Activated CD8-positive, alpha-beta T cell treated with anti-CD3 and anti-CD28 coated beads for 36 hours (primary cell): ENCODE measurements around the gene CDH23. TPM values are rescaled to one million over a fixed set of nuclear protein-coding genes. Genes with fewer than 3 reads are reported as not detected.
A peak's percentile ranks its signal among the peaks of the same experiment; 100 is the strongest.

ENCODE experiments used
- ATAC-seq: fragments of 200-7000 bp; cut with Tn5 transposase; one replicate; pipeline ENCODE4 v1.10.0; 2021; ENCODE audit warnings: mild to moderate bottlenecking, moderate library complexity
- CTCF ChIA-PET: fragments of 350-600 bp; sonication (Branson Sonifier 250); formaldehyde crosslinking; loops from one replicate; lab custom pipeline; 2021; ENCODE audit warnings: antibody characterized with exemption; lab: Charles Lee
- POLR2A ChIA-PET: fragments of 350-600 bp; sonication (Branson Sonifier 250); formaldehyde crosslinking; loops from one replicate; lab custom pipeline; 2021; ENCODE audit warnings: antibody characterized with exemption; lab: Charles Lee
- DNase-seq: peaks from one replicate; pipeline ENCODE4 v3.0.0-alpha.2; 2020
- H3K27ac Mint-ChIP-seq: one replicate; pipeline ENCODE4 v1.8.0; 2021; ENCODE audit warnings: mild to moderate bottlenecking, mixed read lengths
- H3K27me3 Mint-ChIP-seq: one replicate; pipeline ENCODE4 v1.8.0; 2021; ENCODE audit warnings: mixed read lengths
- H3K36me3 Mint-ChIP-seq: one replicate; pipeline ENCODE4 v1.8.0; 2021; ENCODE audit warnings: low read depth, mixed read lengths
- H3K4me1 Mint-ChIP-seq: one replicate; pipeline ENCODE4 v1.8.0; 2021; ENCODE audit warnings: low read depth, mixed read lengths
- H3K4me3 Mint-ChIP-seq: one replicate; pipeline ENCODE4 v1.8.0; 2021; ENCODE audit warnings: mild to moderate bottlenecking, moderate library complexity, mixed read lengths
- H3K9me3 Mint-ChIP-seq: one replicate; pipeline ENCODE4 v1.8.0; 2021; ENCODE audit warnings: mixed read lengths
- CTCF ChIP-seq: fragments of 200-600 bp; IDR thresholded peaks from one replicate; pipeline ENCODE4 v1.8.0; 2022; ENCODE audit warnings: antibody characterized with exemption, mild to moderate bottlenecking
- intact Hi-C: fragments of 100-400 bp; cut with micrococcal nuclease; formaldehyde crosslinking; loops from one replicate; pipeline ENCODE4 v1.10.0; 2022
- total RNA-seq, 2 experiments: library from RNA; stranded (reverse); gene quantifications; one replicate each; pipeline ENCODE4 v1.2.3, GENCODE V29; 2021

Gene CDH23
- total RNA-seq, 2 experiments from 2014 or later, result 2.4 to 2.7 TPM

GRCh38 chr10:71528371-71529206 lies 131.9 kb downstream of the CDH23 start:
- no peak overlapping the region for H3K4me3 Mint-ChIP-seq
- ChIA-PET CTCF (interaction anchor here (1.5 kb wide), 1 partner anchor 8 kb away, joined by 3 read pairs; no protein-coding TSS in a partner anchor), POLR2A (interaction anchor here (0.5 to 1.2 kb wide), 3 partner anchors 13 to 100 kb away, joined by 3 to 4 read pairs (median 4); no protein-coding TSS in a partner anchor)
- peaks cover 7% of the 10 kb centered on the region for H3K27me3 Mint-ChIP-seq
- no peak overlapping the region for H3K27ac Mint-ChIP-seq
- intact Hi-C loops, result no loop called here
- ATAC-seq (no peak), DNase-seq (no peak)
- no peaks in the 10 kb centered on the region for H3K36me3 Mint-ChIP-seq
- no peaks in the 10 kb centered on the region for H3K9me3 Mint-ChIP-seq
- no peak for TF ChIP-seq CTCF
- H3K4me1 Mint-ChIP-seq, result peaks cover 17% of the 10 kb centered on the region

DNA sequence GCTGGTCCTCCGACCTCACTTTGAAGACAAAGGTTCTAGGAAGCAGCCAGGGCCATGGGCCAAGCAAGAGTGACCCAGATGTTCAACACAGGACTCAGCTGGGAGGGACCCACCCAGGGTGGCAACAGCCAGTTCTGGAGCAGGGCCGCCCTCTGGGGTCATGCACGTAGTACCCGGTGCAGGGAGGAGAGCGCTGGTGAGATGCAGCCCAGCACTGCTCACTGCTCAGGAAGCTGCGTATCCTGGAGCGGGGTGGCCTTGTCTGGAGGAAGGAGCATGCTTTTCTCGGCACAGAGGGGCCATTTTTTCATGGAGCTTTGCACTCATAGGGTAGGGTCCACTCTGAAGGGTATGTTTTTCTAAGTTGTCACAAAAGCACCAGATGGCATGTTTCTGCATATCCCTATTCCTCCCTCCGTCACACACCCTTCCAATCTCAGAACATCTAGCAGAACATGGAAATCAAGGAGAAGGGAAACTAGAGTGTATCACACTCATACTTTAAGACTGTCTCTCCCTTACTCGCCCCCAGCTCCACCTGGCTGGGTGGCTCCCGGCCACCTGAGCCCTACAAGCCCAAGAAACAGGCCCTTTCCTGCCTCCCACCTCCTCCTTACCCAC lies 132.6 kb downstream of the CDH23 start:
- no peak for TF ChIP-seq CTCF
- Mint-ChIP-seq H3K4me1 (peaks cover 17% of the 10 kb centered on the region), H3K36me3 (no peaks in the 10 kb centered on the region), H3K27ac (no peak overlapping the region), H3K27me3 (peaks cover 2% of the 10 kb centered on the region), H3K4me3 (no peak overlapping the region), H3K9me3 (no peaks in the 10 kb centered on the region)
- ATAC-seq (no peak), DNase-seq (no peak)
- POLR2A ChIA-PET, result interaction anchor here (0.5 to 1.2 kb wide), 3 partner anchors 14 to 101 kb away, joined by 3 to 4 read pairs (median 4); no protein-coding TSS in a partner anchor
- intact Hi-C loops, result no loop called here
- CTCF ChIA-PET, result interaction anchor here (1.5 kb wide), 1 partner anchor 9 kb away, joined by 3 read pairs; no protein-coding TSS in a partner anchor

- H3K9me3 Mint-ChIP-seq, result no peaks in the 10 kb centered on the region
- H3K4me1 Mint-ChIP-seq, result peaks cover 17% of the 10 kb centered on the region
- no peak overlapping the region for H3K4me3 Mint-ChIP-seq
- ChIA-PET POLR2A (interaction anchor here (0.8 to 1.3 kb wide), 3 partner anchors 8 to 195 kb away, joined by 3 read pairs; no protein-coding TSS in a partner anchor), CTCF (interaction anchor here (1.6 kb wide), 1 partner anchor 135 kb away, joined by 4 read pairs; no protein-coding TSS in a partner anchor)
- intact Hi-C loops, result no loop called here
- ATAC-seq (no peak), DNase-seq (no peak)
- H3K36me3 Mint-ChIP-seq, result no peaks in the 10 kb centered on the region
- H3K27ac Mint-ChIP-seq, result no peak overlapping the region
- no peaks in the 10 kb centered on the region for H3K27me3 Mint-ChIP-seq
- TF ChIP-seq CTCF, result no peak
Measured at GRCh38 chr10:71530781-71531180, 134.1 kb downstream of the CDH23 start.

DNA sequence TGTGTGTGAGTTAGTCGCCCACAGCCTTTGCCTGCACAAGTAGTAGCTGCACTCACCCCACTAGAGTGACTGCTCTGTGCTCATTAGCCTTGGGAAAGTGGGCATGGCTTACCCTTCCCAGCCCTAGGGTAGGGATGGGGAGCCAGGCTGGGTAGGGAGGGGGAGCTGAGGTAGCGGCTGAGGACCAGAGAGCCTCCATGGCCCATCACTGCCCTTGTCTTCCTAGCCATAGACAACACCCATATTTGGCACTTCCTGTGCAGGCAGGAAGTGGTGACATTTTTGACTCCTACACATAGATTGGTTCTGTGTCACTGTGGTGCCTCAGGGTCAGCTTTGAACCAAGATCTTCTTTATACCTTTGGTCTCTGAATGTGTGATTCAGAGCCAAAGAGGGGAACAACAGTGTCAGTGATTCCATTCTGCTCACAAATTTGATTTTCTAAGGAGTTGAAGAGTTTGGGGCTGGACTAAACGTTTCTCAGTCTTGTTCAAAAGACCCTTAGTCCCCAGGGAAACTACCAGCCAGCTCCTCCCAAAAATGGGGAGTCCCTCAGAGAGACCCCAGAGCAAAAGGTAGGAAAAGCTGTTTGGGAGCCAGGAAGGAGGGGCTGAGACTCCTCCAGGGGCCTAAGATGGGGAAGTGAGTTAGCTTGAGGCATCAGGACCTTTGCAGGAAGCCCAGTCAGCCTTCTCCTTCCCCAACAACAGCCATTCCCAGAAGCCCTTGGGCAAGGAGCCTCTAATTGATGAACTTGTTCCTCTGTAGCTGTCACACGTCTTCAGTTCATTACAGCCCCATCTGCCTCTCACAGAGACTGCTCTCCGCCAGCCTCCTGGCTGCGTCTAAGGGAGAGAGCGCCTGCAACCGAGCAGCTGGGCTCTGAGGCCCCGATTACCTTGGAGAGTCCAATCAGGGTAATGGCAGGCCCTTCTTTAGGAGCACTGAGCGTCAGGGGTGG lies 135.0 kb downstream of the CDH23 start:
- CTCF ChIA-PET, result interaction anchor here (0.9 to 1.9 kb wide), 3 partner anchors 12 to 136 kb away, joined by 4 to 5 read pairs (median 4); no protein-coding TSS in a partner anchor
- H3K27me3 Mint-ChIP-seq, result no peaks in the 10 kb centered on the region
- H3K27ac Mint-ChIP-seq, result peak overlapping the region; percentile 92
- no peak overlapping the region for H3K4me3 Mint-ChIP-seq
- intact Hi-C loops, result no loop called here
- H3K4me1 Mint-ChIP-seq, result peaks cover 23% of the 10 kb centered on the region
- peak; percentile 75 for DNase-seq
- H3K36me3 Mint-ChIP-seq, result no peaks in the 10 kb centered on the region
- no peaks in the 10 kb centered on the region for H3K9me3 Mint-ChIP-seq
- POLR2A ChIA-PET, result interaction anchor here (0.8 to 1.3 kb wide), 3 partner anchors 9 to 196 kb away, joined by 3 read pairs; no protein-coding TSS in a partner anchor
- TF ChIP-seq CTCF, result no peak
- ATAC-seq, result peak; percentile 96
